MM.1S (cell line): ENCODE results near the gene PUS10.

Experiments used
- CTCF ChIP-seq: fragments of 300-600 bp; sonication (generic); IDR thresholded peaks from 2 replicates; pipeline ENCODE4 v1.5.1; 2016; ENCODE audit warnings: antibody characterized with exemption, low read length, mixed read lengths
- EZH2 ChIP-seq: fragments of 300-600 bp; sonication (generic); optimal IDR thresholded peaks from 2 replicates; pipeline ENCODE3; 2017; ENCODE audit warnings: low read depth, mild to moderate bottlenecking, antibody characterized with exemption, low read length, mixed read lengths
- EZH2phosphoT487 ChIP-seq: fragments of 300-600 bp; sonication (generic); IDR thresholded peaks from 2 replicates; pipeline ENCODE4 v1.6.1; 2018; ENCODE audit warnings: antibody characterized with exemption, low read length

DNA sequence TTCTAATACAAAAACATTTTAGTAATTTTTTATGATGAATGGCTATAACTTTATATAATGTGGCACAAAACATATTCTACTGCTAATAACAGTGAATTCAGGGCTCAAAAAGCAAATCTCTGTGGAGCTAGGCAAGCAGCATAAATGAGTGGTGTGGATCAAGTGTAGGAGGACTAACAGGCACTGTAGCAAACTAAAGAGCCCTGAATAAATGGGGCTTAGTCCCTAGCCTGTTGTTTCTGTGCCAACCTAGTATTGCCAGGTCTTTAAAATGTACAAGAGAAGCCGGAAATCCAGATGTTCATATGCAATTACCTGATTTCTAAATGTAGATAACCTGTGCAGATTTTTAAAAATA lies 118.2 kb downstream of the PUS10 start:
- TF ChIP-seq CTCF: no peak
- no peak for TF ChIP-seq EZH2
- TF ChIP-seq EZH2phosphoT487: no peak
